Immature natural killer cell (primary cell): ENCODE measurements around the gene SIGLEC10. TPM values are rescaled to one million over a fixed set of nuclear protein-coding genes. Genes with fewer than 3 reads are reported as not detected.
"Not testable (repeated sequence)": the region's sequence is repeated elsewhere in the genome, so short reads cannot be mapped to it uniquely, and the experiment has no call there.

Experiments used
- DNase-seq, 3 donors: peaks; one replicate each; pipeline ENCODE4 v3.0.0; 2022; ENCODE audit warnings: mixed read lengths in 1 of 3
- H3K27ac Mint-ChIP-seq, 6 donors: one replicate each; pipeline ENCODE4 v1.8.0; 2020; ENCODE audit warnings: mixed read lengths in 6 of 6, mild to moderate bottlenecking in 5 of 6, inconsistent platforms in 4 of 6, moderate library complexity in 3 of 6
- H3K27me3 Mint-ChIP-seq, 3 donors: one replicate each; pipeline ENCODE4 v1.8.0; 2020 to 2021; ENCODE audit warnings: low read depth in 3 of 3, mild to moderate bottlenecking in 3 of 3, mixed read lengths in 3 of 3, moderate library complexity in 3 of 3, inconsistent platforms in 1 of 3
- H3K36me3 Mint-ChIP-seq, 3 donors: one replicate each; pipeline ENCODE4 v1.8.0; 2020; ENCODE audit warnings: mixed read lengths in 3 of 3, inconsistent platforms in 2 of 3, mild to moderate bottlenecking in 2 of 3
- H3K4me1 Mint-ChIP-seq, 2 donors: one replicate each; pipeline ENCODE4 v1.8.0; 2020; ENCODE audit warnings: inconsistent platforms in 2 of 2, mild to moderate bottlenecking in 2 of 2, mixed read lengths in 2 of 2, moderate library complexity in 1 of 2
- H3K4me3 Mint-ChIP-seq, 5 donors: one replicate each; pipeline ENCODE4 v1.8.0; 2020; ENCODE audit warnings: mild to moderate bottlenecking in 5 of 5, mixed read lengths in 5 of 5, inconsistent platforms in 3 of 5, moderate library complexity in 3 of 5
- H3K9me3 Mint-ChIP-seq, 6 donors: one replicate each; pipeline ENCODE4 v1.8.0; 2020; ENCODE audit warnings: mild to moderate bottlenecking in 6 of 6, mixed read lengths in 6 of 6, inconsistent platforms in 4 of 6, moderate library complexity in 3 of 6
- polyA plus RNA-seq, 3 donors: library from polyadenylated mRNA; unstranded; fragments of 300-500 nt; fragmentation: Illumina TruSeq; gene quantifications; one replicate each; pipeline ENCODE4 v1.2.3, GENCODE V29; 2021

SIGLEC10 gene, protein sequence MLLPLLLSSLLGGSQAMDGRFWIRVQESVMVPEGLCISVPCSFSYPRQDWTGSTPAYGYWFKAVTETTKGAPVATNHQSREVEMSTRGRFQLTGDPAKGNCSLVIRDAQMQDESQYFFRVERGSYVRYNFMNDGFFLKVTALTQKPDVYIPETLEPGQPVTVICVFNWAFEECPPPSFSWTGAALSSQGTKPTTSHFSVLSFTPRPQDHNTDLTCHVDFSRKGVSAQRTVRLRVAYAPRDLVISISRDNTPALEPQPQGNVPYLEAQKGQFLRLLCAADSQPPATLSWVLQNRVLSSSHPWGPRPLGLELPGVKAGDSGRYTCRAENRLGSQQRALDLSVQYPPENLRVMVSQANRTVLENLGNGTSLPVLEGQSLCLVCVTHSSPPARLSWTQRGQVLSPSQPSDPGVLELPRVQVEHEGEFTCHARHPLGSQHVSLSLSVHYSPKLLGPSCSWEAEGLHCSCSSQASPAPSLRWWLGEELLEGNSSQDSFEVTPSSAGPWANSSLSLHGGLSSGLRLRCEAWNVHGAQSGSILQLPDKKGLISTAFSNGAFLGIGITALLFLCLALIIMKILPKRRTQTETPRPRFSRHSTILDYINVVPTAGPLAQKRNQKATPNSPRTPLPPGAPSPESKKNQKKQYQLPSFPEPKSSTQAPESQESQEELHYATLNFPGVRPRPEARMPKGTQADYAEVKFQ
- polyA plus RNA-seq: 1 to 10 TPM in 1 of 3 donors, under 1 TPM in 2; 0.09 to 1.8 (median 0.39) TPM

- H3K4me3 Mint-ChIP-seq: peak within 1 kb of the TSS in 3 of 5 donors; percentile 9 to 47 (median 42)
- DNase-seq: peak in 1 of 3 donors; percentile 28
- H3K27ac Mint-ChIP-seq: peak within 1 kb of the TSS in 5 of 6 donors; percentile 20 to 80 (median 41)
- peaks cover 6 to 9% (median 8%) of the 10 kb centered on the region in 3 donors for H3K27me3 Mint-ChIP-seq
- no peaks in the 10 kb centered on the region for H3K9me3 Mint-ChIP-seq
- H3K4me1 Mint-ChIP-seq: peaks cover 26 to 35% of the 10 kb centered on the region in 2 donors
- H3K36me3 Mint-ChIP-seq: peaks cover 8 to 17% (median 9%) of the 10 kb centered on the region in 3 donors
Measured at GRCh38 chr19:51417107-51417809, at the start of gene SIGLEC10. Gene SIGLEC10, minus strand, starts transcription at chr19:51417642. Its CDS starts 61 bp downstream, at chr19:51417581.

DNA sequence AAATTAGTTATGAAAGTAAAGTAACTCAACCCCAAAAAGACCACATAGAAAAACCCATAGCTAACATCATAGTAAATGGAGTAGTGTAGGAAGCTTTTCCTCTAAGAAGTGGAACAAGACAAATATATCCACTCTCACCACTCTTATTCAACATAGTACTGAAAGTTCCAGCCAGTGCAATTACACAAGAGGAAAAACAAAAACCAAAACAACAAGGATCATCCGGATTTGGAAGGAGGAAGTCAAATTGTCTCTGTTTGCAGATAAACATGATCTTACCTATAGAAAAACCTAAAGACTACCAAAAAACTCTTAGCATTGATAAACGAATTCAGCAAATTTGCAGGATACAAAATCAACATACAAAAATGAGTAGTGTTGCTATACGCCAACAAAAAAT lies 49.3 kb upstream of the SIGLEC10 start:
- Mint-ChIP-seq H3K9me3 (no peaks in the 10 kb centered on the region), H3K27me3 (peaks cover 10 to 32% (median 15%) of the 10 kb centered on the region in 3 donors)
- DNase-seq: no peak

DNA sequence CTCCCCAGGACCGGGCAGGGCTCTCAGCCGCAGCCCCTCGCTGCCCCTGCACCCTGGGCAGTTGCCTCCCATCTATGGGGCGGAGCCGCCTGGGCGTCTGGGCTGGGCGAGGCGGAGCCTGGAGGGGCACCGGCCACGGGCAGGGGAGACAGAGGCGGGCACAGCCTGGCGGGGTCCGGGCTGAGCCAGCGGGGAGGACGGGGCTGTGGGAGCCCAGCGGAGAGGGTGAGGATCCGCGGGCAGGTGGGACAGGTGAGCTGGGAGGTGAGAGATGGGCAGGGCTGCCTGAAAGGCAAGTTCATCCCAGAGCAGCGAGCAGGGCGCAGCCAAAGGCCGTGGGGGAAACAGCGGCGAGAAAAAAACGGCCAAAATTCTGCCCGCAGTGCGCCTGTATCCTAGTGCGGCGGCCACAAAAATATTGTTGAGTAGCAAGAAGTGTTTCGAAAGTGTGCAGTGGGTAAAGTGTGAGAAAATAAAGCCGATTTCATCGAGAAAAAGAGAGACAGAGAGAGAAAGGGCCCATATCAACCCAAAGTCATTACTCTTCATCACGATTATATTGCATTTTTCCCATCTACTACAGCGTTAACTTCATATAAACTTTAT lies 46.6 kb upstream of the SIGLEC10 start:
- peaks cover 18 to 42% (median 20%) of the 10 kb centered on the region in 3 donors for H3K27me3 Mint-ChIP-seq
- H3K36me3 Mint-ChIP-seq, H3K9me3 Mint-ChIP-seq, DNase-seq: not testable (repeated sequence)
- peaks cover 22 to 47% of the 10 kb centered on the region in 2 donors for H3K4me1 Mint-ChIP-seq
- peak overlapping the region in 1 of 6 donors; percentile 35 for H3K27ac Mint-ChIP-seq
- H3K4me3 Mint-ChIP-seq: peak overlapping the region; percentile 30 to 67 (median 58)

More for the DNA sequence above, 49.3 kb upstream of the SIGLEC10 start:
- Mint-ChIP-seq H3K4me3 (no peak overlapping the region), H3K36me3 (no peaks in the 10 kb centered on the region), H3K27ac (no peak overlapping the region), H3K4me1 (peaks cover 17 to 35% of the 10 kb centered on the region in 2 donors)

- DNase-seq: no peak
- Mint-ChIP-seq H3K4me1 (peaks cover 22 to 41% of the 10 kb centered on the region in 2 donors), H3K27me3 (peaks cover 16 to 37% (median 20%) of the 10 kb centered on the region in 3 donors), H3K27ac (no peak overlapping the region), H3K9me3 (no peaks in the 10 kb centered on the region), H3K36me3 (no peaks in the 10 kb centered on the region), H3K4me3 (peak overlapping the region; percentile 54 to 71 (median 61))
Measured at GRCh38 chr19:51462681-51463080, 45.2 kb upstream of the SIGLEC10 start.

DNA sequence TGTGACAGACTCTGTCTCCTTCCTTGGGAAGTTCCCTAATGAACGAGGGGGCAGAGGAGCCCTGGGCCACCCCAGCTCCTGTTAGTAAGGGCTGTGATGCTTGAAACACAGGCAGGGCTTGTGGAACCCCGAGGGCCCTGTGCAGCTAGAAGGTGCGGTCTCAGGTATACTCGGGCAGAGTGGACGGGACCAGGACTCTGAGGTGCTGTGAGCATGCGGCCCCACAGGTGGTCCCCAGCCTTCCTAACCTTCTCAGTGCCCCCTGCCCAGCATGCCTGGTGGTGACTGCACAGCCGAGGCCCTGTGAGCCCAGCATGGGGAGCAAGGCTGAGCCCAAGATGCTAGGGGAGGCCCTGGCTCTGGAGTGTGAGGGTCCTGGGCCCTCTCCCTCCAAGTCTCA lies 44.8 kb upstream of the SIGLEC10 start:
- no peaks in the 10 kb centered on the region for H3K36me3 Mint-ChIP-seq
- H3K4me3 Mint-ChIP-seq: peak overlapping the region in 1 of 5 donors; percentile 46
- H3K4me1 Mint-ChIP-seq: peaks cover 22 to 38% of the 10 kb centered on the region in 2 donors
- H3K27ac Mint-ChIP-seq: no peak overlapping the region
- no peak for DNase-seq
- H3K9me3 Mint-ChIP-seq: no peaks in the 10 kb centered on the region
- H3K27me3 Mint-ChIP-seq: peaks cover 16 to 37% (median 20%) of the 10 kb centered on the region in 3 donors

DNA sequence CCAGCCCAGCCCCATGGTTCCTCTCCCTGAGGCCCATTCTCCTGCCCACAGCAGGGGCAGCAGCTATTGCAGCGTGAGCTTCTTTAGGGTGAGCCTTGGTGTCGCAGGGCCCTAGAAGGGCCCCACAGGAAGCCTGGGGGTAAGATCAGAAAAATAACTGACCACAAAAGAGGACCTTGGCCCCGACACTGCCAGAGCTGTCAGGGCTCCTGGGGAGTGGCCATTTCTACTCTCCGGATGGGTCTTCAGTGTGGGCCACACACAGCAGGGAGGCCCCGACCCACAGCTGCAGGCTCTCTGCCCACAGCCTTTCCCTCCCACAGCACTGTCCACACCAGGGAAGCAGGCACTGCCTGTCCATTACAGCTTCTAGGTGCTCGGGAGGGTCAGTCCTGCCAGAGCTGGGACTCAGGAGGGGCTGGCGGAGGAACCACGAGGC lies 44.3 kb upstream of the SIGLEC10 start:
- peak overlapping the region in 2 of 5 donors; percentile 10 to 46 for H3K4me3 Mint-ChIP-seq
- peaks cover 22 to 38% of the 10 kb centered on the region in 2 donors for H3K4me1 Mint-ChIP-seq
- no peaks in the 10 kb centered on the region for H3K9me3 Mint-ChIP-seq
- peak in 2 of 3 donors; percentile 22 to 26 for DNase-seq
- H3K27ac Mint-ChIP-seq: no peak overlapping the region
- no peaks in the 10 kb centered on the region for H3K36me3 Mint-ChIP-seq
- peaks cover 16 to 35% (median 20%) of the 10 kb centered on the region in 3 donors for H3K27me3 Mint-ChIP-seq

DNA sequence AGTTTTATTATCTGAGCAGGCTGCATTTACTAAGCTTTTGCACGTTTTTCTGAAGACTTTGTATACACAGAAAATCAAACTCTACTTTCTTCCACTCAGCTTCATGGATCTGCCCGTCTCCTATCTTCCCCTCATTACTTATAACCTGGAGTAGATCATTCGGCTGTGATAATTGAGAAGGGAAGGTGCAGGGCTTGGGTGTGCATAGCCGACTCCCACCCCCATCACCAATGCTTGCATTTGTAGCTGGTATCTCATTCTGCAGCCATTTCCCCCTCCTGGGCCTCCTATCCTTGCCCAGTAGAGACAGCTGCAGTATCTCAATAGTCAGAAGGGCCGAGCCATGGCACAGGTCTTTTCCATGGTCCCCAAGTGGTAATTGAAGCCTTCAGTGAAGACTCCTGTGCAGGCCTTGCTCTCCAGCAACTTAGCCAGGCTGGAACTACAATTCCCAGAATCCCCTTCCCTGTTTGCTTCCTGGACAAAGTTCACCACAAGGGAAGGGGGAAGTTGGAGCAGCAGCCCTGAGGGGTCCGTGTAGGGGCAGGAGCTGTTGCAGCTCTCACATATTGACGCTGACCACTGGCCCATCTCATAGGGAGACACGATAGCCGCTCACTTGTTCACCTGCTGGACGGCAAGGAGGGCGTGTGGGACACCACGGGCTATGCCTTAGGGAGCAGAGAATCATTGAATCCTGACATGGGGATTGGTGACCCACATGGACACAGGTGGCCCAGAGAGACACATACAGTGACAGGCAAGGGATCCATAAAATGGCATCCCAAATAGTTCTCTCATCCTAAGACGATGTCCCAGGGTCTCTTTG lies 42.9 kb upstream of the SIGLEC10 start:
- Mint-ChIP-seq H3K27me3 (peaks cover 10 to 25% (median 16%) of the 10 kb centered on the region in 3 donors), H3K36me3 (no peaks in the 10 kb centered on the region), H3K27ac (no peak overlapping the region), H3K4me3 (no peak overlapping the region), H3K4me1 (peaks cover 22 to 38% of the 10 kb centered on the region in 2 donors), H3K9me3 (no peaks in the 10 kb centered on the region)
- DNase-seq: no peak

- peak overlapping the region in 1 of 6 donors; percentile 30 for H3K27ac Mint-ChIP-seq
- no peaks in the 10 kb centered on the region for H3K36me3 Mint-ChIP-seq
- no peak for DNase-seq
- peaks cover 18 to 27% of the 10 kb centered on the region in 2 donors for H3K4me1 Mint-ChIP-seq
- H3K9me3 Mint-ChIP-seq: no peaks in the 10 kb centered on the region
- no peak overlapping the region for H3K4me3 Mint-ChIP-seq
- H3K27me3 Mint-ChIP-seq: peaks cover 10 to 16% (median 14%) of the 10 kb centered on the region in 3 donors
Measured at GRCh38 chr19:51458899-51459505, 41.6 kb upstream of the SIGLEC10 start.

DNA sequence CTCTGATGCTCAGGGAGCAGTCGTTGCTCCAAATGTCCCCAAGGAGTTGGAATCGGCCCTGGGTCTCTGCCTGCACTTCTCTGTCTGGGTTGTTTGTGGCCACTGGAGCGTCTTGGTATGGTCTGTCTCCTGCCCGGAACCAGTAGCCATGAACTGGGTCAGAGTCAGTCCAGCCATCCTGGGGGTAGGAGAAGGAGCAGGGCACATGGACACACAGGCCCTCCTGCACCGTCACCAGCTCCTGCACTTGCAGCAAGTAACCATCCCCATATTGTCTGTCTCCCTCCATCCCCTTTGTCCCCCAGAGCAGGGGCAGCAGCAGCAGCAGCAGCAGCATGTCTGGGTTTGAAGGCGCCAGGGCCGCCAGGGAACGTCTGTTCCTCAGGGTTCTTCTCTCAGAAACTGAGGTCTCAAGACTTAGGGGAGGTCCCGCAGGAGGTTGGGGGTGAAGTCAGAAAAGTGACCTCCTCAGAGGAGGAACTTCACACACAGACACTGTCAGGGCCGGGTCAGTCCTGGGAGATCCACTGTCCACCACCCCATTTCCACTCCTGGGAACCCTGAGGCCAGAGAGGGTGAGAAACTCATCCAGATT lies 40.7 kb upstream of the SIGLEC10 start, which contains the start of gene SIGLEC8:
Gene SIGLEC8 (minus strand): TSS at position 404 of the 595 bp plus-strand sequence. CDS start 67 bp downstream, at position 337.
- Mint-ChIP-seq H3K27me3 (peaks cover 10 to 17% (median 14%) of the 10 kb centered on the region in 3 donors), H3K4me1 (peaks cover 13 to 21% of the 10 kb centered on the region in 2 donors), H3K4me3 (no peak within 1 kb of the TSS), H3K36me3 (no peaks in the 10 kb centered on the region), H3K9me3 (no peaks in the 10 kb centered on the region), H3K27ac (peak within 1 kb of the TSS in 1 of 6 donors; percentile 30)
- no peak for DNase-seq

DNA sequence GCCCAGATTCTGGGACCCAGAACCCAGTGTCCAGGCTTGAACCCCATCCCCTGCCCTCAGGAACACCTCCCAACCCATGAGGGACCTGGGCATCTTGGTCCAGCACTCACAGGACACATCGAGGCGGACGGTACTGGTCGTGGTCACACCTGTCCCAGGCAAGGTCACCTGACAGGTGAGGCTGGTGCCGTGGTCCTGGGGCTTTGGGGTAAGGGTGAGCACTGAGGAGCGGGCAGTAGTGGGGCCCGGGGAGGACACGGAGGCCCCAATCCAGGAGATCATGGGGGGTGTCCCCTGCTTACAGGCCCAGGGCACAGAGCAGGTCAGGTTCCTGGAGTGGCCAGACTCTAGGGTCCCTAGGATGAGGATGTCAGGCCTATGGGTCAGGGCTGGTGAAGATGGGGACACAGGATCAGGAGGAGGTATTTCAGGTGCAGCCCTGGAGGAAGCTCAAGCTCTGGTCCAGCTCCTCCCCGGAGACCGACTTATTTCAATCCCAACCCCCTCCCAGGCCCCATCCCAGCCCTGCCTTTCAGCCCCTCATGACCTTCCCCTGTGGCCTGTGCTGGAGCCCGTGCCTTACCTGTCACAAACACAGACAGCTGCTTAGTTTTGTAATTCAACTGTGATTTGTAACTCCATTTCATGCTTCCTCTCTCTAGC lies 40.0 kb upstream of the SIGLEC10 start:
- H3K27ac Mint-ChIP-seq: no peak overlapping the region
- no peaks in the 10 kb centered on the region for H3K36me3 Mint-ChIP-seq
- no peak for DNase-seq
- H3K9me3 Mint-ChIP-seq: no peaks in the 10 kb centered on the region
- peaks cover 9 to 15% (median 10%) of the 10 kb centered on the region in 3 donors for H3K27me3 Mint-ChIP-seq
- H3K4me3 Mint-ChIP-seq: no peak overlapping the region
- peaks cover 8 to 16% of the 10 kb centered on the region in 2 donors for H3K4me1 Mint-ChIP-seq

GRCh38 chr19:51456541-51457290 lies 39.3 kb upstream of the SIGLEC10 start:
- Mint-ChIP-seq H3K36me3 (no peaks in the 10 kb centered on the region), H3K4me1 (peaks cover 5 to 12% of the 10 kb centered on the region in 2 donors), H3K27me3 (peaks cover 8 to 18% (median 10%) of the 10 kb centered on the region in 3 donors), H3K9me3 (no peaks in the 10 kb centered on the region), H3K27ac (no peak overlapping the region), H3K4me3 (no peak overlapping the region)
- no peak for DNase-seq
